HepG2 (cell line): ENCODE measurements around the gene ADPRM. TPM values are rescaled to one million over a fixed set of nuclear protein-coding genes. Genes with fewer than 3 reads are reported as not detected.

ENCODE experiments used
- AGO1 ChIP-seq: fragments of 200-400 bp; formaldehyde crosslinking; IDR thresholded peaks from 2 replicates; pipeline ENCODE4 v1.6.1; 2017; ENCODE audit warnings: mild to moderate bottlenecking, low read depth, low read length, moderate library complexity; ENCODE audit not compliant: poor library complexity, severe bottlenecking
- E2F1 ChIP-seq: sonication (generic); formaldehyde crosslinking; IDR thresholded peaks from 2 replicates; pipeline ENCODE4 v1.5.0; 2020; ENCODE audit warnings: missing genetic modification reagents
- KDM5A ChIP-seq: fragments of 200-600 bp; sonication (generic); IDR thresholded peaks from 2 replicates; pipeline ENCODE4 v1.7.0; 2018; ENCODE audit warnings: antibody characterized with exemption, mild to moderate bottlenecking, low read length, borderline replicate concordance
- RFX3 ChIP-seq: IDR thresholded peaks from 2 replicates; pipeline ENCODE4 v1.6.1; 2016; ENCODE audit warnings: missing biosample characterization, missing genetic modification reagents
- SYNCRIP ChIP-seq: fragments of 200-400 bp; formaldehyde crosslinking; IDR thresholded peaks from 2 replicates; pipeline ENCODE4 v1.6.1; 2018; ENCODE audit warnings: mild to moderate bottlenecking, low read depth, low read length; ENCODE audit not compliant: insufficient read depth
- WIZ ChIP-seq: sonication (generic); formaldehyde crosslinking; IDR thresholded peaks from 2 replicates; pipeline ENCODE4 v1.5.1; 2020; ENCODE audit warnings: mild to moderate bottlenecking, missing genetic modification reagents
- XBP1 ChIP-seq: sonication (generic); formaldehyde crosslinking; IDR thresholded peaks from 2 replicates; pipeline ENCODE4 v1.5.0; 2020; ENCODE audit warnings: missing genetic modification reagents
- ZNF382 ChIP-seq: sonication (generic); formaldehyde crosslinking; IDR thresholded peaks from 2 replicates; pipeline ENCODE4 v1.5.0; 2020; ENCODE audit warnings: missing genetic modification reagents, mild to moderate bottlenecking, borderline replicate concordance
- ZNF615 ChIP-seq: sonication (generic); formaldehyde crosslinking; IDR thresholded peaks from 2 replicates; pipeline ENCODE4 v1.5.0; 2020; ENCODE audit warnings: mild to moderate bottlenecking, missing genetic modification reagents, borderline replicate concordance
- ZNF770 ChIP-seq: sonication (generic); formaldehyde crosslinking; IDR thresholded peaks from 2 replicates; pipeline ENCODE4 v1.5.0; 2020; ENCODE audit warnings: mild to moderate bottlenecking, missing genetic modification reagents
- ZSCAN5A ChIP-seq: sonication (generic); formaldehyde crosslinking; IDR thresholded peaks from 2 replicates; pipeline ENCODE4 v1.8.0; 2022; ENCODE audit warnings: mild to moderate bottlenecking, missing genetic modification reagents, borderline replicate concordance
- polyA plus RNA-seq, 8 experiments: library from polyadenylated mRNA; depleted of rRNA in 3 of 8; stranded (reverse) in 7 of 8; unstranded in 1 of 8; fragments of >200 nt; fragmentation: Illumina TruSeq in 4 of 8; extraction: Trizol in 4 of 8; gene quantifications; 2 replicates each; pipeline versions ENCODE4 v1.2.1 to v1.2.3, GENCODE V29; 2011 to 2016; ENCODE audit warnings: low read depth in 4 of 8, missing spikeins in 1 of 8, mixed read lengths in 1 of 8; ENCODE audit not compliant: insufficient read depth in 1 of 8
- total RNA-seq, 5 experiments: library from RNA; depleted of rRNA; stranded (reverse); fragments of >200 nt; fragmentation: Illumina TruSeq; extraction: Trizol; gene quantifications; 2 replicates each; pipeline ENCODE4 v1.2.3, GENCODE V29; 2016; ENCODE audit warnings: low read depth in 1 of 5
- TF ChIP-seq, protein P1 (sequence below): sonication (generic); formaldehyde crosslinking; IDR thresholded peaks from 2 replicates; pipeline ENCODE4 v1.5.1; 2020; ENCODE audit warnings: mild to moderate bottlenecking, missing genetic modification reagents
- TF ChIP-seq, protein P2 (sequence below): sonication (generic); formaldehyde crosslinking; IDR thresholded peaks from 2 replicates; pipeline ENCODE4 v1.4.0; 2020; ENCODE audit warnings: mild to moderate bottlenecking, missing genetic modification reagents

ADPRM gene
- total and polyA plus RNA-seq, 2 of the 13 experiments (the other 11 are each of a cell fraction or from before 2014, with no cell fraction given), result 5.6 to 10.8 TPM

- TF ChIP-seq ZNF770 (CRISPR knock-in tag) (no peak), XBP1 (CRISPR knock-in tag) (no peak), E2F1 (CRISPR knock-in tag) (peak; percentile 61; the same call in 1 of the 2 replicates), ZNF615 (CRISPR knock-in tag) (0 out of 2 replicates have a peak, but pooled peaks have one; percentile 58), RFX3 (CRISPR knock-in tag) (no peak), WIZ (CRISPR knock-in tag) (no peak; the same call in 1 of the 2 replicates), ZSCAN5A (CRISPR knock-in tag) (0 out of 2 replicates have a peak, but pooled peaks have one; percentile 18), AGO1 (no peak), SYNCRIP (no peak), KDM5A (no peak), ZNF382 (CRISPR knock-in tag) (no peak)
- TF ChIP-seq, protein P1, sequence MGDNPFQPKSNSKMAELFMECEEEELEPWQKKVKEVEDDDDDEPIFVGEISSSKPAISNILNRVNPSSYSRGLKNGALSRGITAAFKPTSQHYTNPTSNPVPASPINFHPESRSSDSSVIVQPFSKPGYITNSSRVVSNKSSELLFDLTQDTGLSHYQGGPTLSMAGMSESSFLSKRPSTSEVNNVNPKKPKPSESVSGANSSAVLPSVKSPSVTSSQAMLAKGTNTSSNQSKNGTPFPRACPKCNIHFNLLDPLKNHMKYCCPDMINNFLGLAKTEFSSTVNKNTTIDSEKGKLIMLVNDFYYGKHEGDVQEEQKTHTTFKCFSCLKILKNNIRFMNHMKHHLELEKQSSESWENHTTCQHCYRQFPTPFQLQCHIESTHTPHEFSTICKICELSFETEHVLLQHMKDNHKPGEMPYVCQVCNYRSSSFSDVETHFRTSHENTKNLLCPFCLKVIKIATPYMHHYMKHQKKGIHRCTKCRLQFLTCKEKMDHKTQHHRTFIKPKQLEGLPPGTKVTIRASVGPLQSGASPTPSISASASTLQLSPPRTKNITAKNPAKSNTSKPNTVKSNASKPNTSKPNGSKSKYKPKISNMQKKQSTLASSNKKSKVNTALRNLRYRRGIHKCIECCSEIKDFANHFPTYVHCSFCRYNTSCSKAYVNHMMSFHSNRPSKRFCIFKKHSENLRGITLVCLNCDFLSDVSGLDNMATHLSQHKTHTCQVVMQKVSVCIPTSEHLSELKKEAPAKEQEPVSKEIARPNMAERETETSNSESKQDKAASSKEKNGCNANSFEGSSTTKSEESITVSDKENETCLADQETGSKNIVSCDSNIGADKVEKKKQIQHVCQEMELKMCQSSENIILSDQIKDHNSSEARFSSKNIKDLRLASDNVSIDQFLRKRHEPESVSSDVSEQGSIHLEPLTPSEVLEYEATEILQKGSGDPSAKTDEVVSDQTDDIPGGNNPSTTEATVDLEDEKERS (CRISPR knock-in tag), result no peak; the same call in 1 of the 2 replicates
- TF ChIP-seq, protein P2, sequence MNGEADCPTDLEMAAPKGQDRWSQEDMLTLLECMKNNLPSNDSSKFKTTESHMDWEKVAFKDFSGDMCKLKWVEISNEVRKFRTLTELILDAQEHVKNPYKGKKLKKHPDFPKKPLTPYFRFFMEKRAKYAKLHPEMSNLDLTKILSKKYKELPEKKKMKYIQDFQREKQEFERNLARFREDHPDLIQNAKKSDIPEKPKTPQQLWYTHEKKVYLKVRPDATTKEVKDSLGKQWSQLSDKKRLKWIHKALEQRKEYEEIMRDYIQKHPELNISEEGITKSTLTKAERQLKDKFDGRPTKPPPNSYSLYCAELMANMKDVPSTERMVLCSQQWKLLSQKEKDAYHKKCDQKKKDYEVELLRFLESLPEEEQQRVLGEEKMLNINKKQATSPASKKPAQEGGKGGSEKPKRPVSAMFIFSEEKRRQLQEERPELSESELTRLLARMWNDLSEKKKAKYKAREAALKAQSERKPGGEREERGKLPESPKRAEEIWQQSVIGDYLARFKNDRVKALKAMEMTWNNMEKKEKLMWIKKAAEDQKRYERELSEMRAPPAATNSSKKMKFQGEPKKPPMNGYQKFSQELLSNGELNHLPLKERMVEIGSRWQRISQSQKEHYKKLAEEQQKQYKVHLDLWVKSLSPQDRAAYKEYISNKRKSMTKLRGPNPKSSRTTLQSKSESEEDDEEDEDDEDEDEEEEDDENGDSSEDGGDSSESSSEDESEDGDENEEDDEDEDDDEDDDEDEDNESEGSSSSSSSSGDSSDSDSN (CRISPR knock-in tag), result peak; percentile 93
Measured at GRCh38 chr17:10729334-10730193, 32.2 kb downstream of the ADPRM start, which contains the start of gene TMEM220 (continued).
